Neural cell (in vitro differentiated cells): ENCODE results near the gene SLC9A7. TPM values are rescaled to one million over a fixed set of nuclear protein-coding genes. Genes with fewer than 3 reads are reported as not detected.
"Not testable (repeated sequence)": the region's sequence is repeated elsewhere in the genome, so short reads cannot be mapped to it uniquely, and the experiment has no call there.

Source experiments
- H2AFZ ChIP-seq: fragments of 200-600, 300-800 bp; sonication (generic), shearing (Covaris generic); 2 replicates; pipeline ENCODE4 v1.6.0; 2014; ENCODE audit warnings: low read depth, mild to moderate bottlenecking, antibody characterized with exemption, low read length, moderate library complexity
- H3F3A ChIP-seq: fragments of 200-600 bp; shearing (Covaris generic); 2 replicates; pipeline ENCODE4 v1.6.1; 2016; ENCODE audit warnings: mild to moderate bottlenecking, moderate library complexity, mixed read lengths, antibody characterized with exemption, low read length; ENCODE audit not compliant: insufficient read depth, poor library complexity, severe bottlenecking
- H3K27ac ChIP-seq: fragments of 200-600, 300-800 bp; sonication (generic), shearing (Covaris generic); 2 replicates; pipeline ENCODE4 v1.5.1; 2014; ENCODE audit warnings: mild to moderate bottlenecking, low read length, moderate library complexity
- H3K27me3 ChIP-seq: fragments of 300-800, 200-600 bp; sonication (generic), shearing (Covaris generic); 2 replicates; pipeline ENCODE4 v1.6.0; 2014; ENCODE audit warnings: mild to moderate bottlenecking, low read depth, low read length, moderate library complexity; ENCODE audit not compliant: insufficient read depth
- H3K36me3 ChIP-seq: fragments of 300-800, 200-600 bp; sonication (generic), shearing (Covaris generic); 2 replicates; pipeline ENCODE4 v1.5.1; 2014; ENCODE audit warnings: mild to moderate bottlenecking, antibody characterized with exemption, low read length, moderate library complexity; ENCODE audit not compliant: insufficient read depth
- H3K4me2 ChIP-seq: fragments of 300-800, 200-600 bp; sonication (generic), shearing (Covaris generic); 2 replicates; pipeline ENCODE4 v1.6.0; 2014; ENCODE audit warnings: mild to moderate bottlenecking, low read length
- H3K4me3 ChIP-seq: fragments of 300-800, 200-600 bp; sonication (generic), shearing (Covaris generic); 2 replicates; pipeline ENCODE4 v1.5.1; 2014; ENCODE audit warnings: mild to moderate bottlenecking, low read length, moderate library complexity
- H3K79me2 ChIP-seq: fragments of 200-600 bp; shearing (Covaris generic); replicated peaks from 2 replicates; pipeline ENCODE4 v1.6.0; 2014; ENCODE audit warnings: mild to moderate bottlenecking, low read length, moderate library complexity; ENCODE audit not compliant: insufficient read depth
- H3K9ac ChIP-seq: fragments of 300-800, 200-600 bp; sonication (generic), shearing (Covaris generic); 2 replicates; pipeline ENCODE4 v1.6.1; 2016; ENCODE audit warnings: mild to moderate bottlenecking, low read length, mixed read lengths
- H3K9me2 ChIP-seq: fragments of 200-600 bp; shearing (Covaris generic); 2 replicates; pipeline ENCODE4 v1.6.1; 2016; ENCODE audit warnings: mild to moderate bottlenecking, low read length, mixed read lengths; ENCODE audit not compliant: insufficient read depth
- H3K9me3 ChIP-seq: fragments of 200-600, 300-800 bp; sonication (generic), shearing (Covaris generic); 2 replicates; pipeline ENCODE4 v1.6.1; 2016; ENCODE audit warnings: mild to moderate bottlenecking, mixed run types, low read length, moderate library complexity, mixed read lengths
- H4K20me1 ChIP-seq: fragments of 200-600 bp; shearing (Covaris generic); 2 replicates; pipeline ENCODE4 v1.6.1; 2016; ENCODE audit warnings: mild to moderate bottlenecking, mixed run types; ENCODE audit not compliant: insufficient read depth
- CTCF ChIP-seq: fragments of 450-650 bp; IDR thresholded peaks from 2 replicates; pipeline ENCODE4 v1.5.1; 2014; ENCODE audit warnings: antibody characterized with exemption, mild to moderate bottlenecking, moderate library complexity; ENCODE audit not compliant: poor library complexity, severe bottlenecking
- EP300 ChIP-seq: fragments of 450-650 bp; conservative IDR thresholded peaks from 2 replicates; pipeline ENCODE4 v1.6.1; 2014; ENCODE audit warnings: antibody characterized with exemption, mild to moderate bottlenecking, moderate library complexity; ENCODE audit not compliant: poor library complexity, severe bottlenecking
- EZH2 ChIP-seq: fragments of 200-600, 300-800 bp; shearing (Covaris generic), sonication (generic); IDR thresholded peaks from 2 replicates; pipeline ENCODE4 v1.6.1; 2014; ENCODE audit warnings: antibody characterized with exemption, low read length, borderline replicate concordance, mild to moderate bottlenecking; ENCODE audit not compliant: insufficient read depth, poor library complexity, severe bottlenecking
- MXI1 ChIP-seq: fragments of 450-650 bp; conservative IDR thresholded peaks from 2 replicates; pipeline ENCODE4 v1.6.1; 2014; ENCODE audit warnings: antibody characterized with exemption, mild to moderate bottlenecking; ENCODE audit not compliant: poor library complexity, severe bottlenecking
- POLR2AphosphoS5 ChIP-seq: IDR thresholded peaks from 2 replicates; pipeline ENCODE4 v1.6.1; 2012
- RAD21 ChIP-seq: fragments of 450-650 bp; conservative IDR thresholded peaks from 2 replicates; pipeline ENCODE4 v1.6.1; 2014; ENCODE audit warnings: antibody characterized with exemption, mild to moderate bottlenecking, moderate library complexity
- REST ChIP-seq: IDR thresholded peaks from 2 replicates; pipeline ENCODE4 v1.6.1; 2012; ENCODE audit warnings: borderline replicate concordance
- SMC3 ChIP-seq: fragments of 450-650 bp; conservative IDR thresholded peaks from 2 replicates; pipeline ENCODE4 v1.6.1; 2014; ENCODE audit warnings: antibody characterized with exemption, mild to moderate bottlenecking, moderate library complexity; ENCODE audit not compliant: poor library complexity
- TAF1 ChIP-seq: IDR thresholded peaks from 2 replicates; pipeline ENCODE4 v1.6.1; 2012; ENCODE audit warnings: low read depth
- polyA plus RNA-seq: library from polyadenylated mRNA; depleted of rRNA; stranded (reverse); fragments of >200 nt; gene quantifications from 2 replicates; pipeline ENCODE4 v1.2.3, GENCODE V29; 2014

SLC9A7 gene
- polyA plus RNA-seq, 1 donor from 2014 or later: 12.1 TPM

DNA sequence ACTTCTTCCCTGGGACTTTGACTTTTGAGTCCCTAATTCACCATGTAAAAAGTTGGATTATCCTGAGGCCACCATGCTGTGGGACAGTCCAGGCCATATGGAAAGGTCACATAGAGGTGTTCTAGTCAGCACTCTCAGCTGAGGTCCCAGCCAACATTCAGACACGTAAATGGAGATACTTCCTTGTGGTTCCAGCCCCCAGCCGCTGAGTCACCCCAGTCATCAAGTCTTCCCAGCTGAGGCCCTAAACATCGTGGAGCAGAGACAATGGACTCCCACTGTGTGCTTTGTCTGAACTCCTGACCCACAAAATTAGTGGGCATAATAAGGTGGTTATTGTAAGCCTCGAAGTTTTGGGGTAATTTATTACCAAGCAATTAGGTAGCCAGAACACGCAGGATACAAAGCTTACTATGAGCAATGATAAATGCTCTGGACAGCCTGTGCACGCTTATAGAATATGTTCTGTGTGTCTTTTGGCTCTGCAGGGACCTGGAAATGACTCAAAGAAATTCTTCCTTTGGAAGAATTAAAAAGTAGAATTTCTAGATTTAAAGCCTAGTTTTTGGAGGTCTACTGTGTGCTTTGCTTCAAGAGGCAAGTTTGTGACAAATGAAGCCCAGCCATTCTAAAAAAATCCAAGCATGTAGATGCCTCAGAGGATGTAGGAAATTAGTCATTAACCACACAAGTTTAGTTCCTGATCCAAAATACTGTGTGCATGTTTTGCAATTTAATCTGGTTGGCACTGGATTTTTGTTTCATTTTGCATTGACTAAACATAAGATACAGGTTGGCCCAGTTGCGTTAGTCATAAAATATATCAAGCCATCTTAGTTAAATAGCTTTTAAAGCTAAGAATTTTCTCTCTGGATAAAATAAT is 33.2 kb upstream of the SLC9A7 start:
- no peak for TF ChIP-seq EZH2
- no peak for TF ChIP-seq POLR2AphosphoS5
- TF ChIP-seq EP300: no peak
- TF ChIP-seq CTCF: no peak
- TF ChIP-seq RAD21: no peak
- no peak for TF ChIP-seq SMC3
- no peak for TF ChIP-seq TAF1
- no peak for TF ChIP-seq REST
- TF ChIP-seq MXI1: no peak
- Histone ChIP-seq H3K9ac (no peak overlapping the region), H3F3A (no peaks in the 10 kb centered on the region), H3K9me2 (no peaks in the 10 kb centered on the region), H3K36me3 (no peaks in the 10 kb centered on the region), H4K20me1 (no peaks in the 10 kb centered on the region), H3K9me3 (no peaks in the 10 kb centered on the region), H2AFZ (no peak overlapping the region), H3K27me3 (no peaks in the 10 kb centered on the region), H3K27ac (no peak overlapping the region), H3K4me3 (no peak overlapping the region), H3K4me2 (no peak overlapping the region), H3K79me2 (no peaks in the 10 kb centered on the region)

DNA sequence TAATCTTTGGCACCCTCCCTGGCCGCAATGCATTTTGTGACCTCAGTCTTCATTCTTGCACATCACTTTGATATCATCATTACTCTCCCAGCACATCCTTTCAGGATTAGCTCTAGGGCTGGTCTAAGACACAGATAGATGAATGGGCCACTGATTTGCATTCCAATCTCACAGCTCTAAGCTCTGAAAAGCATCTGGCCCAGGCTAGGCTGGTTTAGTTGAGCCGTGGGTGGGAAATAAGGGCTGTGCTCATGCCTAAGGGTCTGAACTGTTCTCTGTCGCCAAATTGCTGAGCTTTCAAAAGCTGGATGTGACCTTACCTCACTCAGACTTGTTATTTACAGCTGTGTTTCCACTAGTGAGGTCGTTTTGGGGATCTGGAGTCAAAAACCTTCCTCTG is 30.0 kb upstream of the SLC9A7 start:
- no peaks in the 10 kb centered on the region for H3K9me3 ChIP-seq
- H3K4me2 ChIP-seq: no peak overlapping the region
- H3K27me3 ChIP-seq: no peaks in the 10 kb centered on the region
- H2AFZ ChIP-seq: no peak overlapping the region
- no peaks in the 10 kb centered on the region for H3K79me2 ChIP-seq
- TF ChIP-seq RAD21: no peak
- no peak for TF ChIP-seq REST
- TF ChIP-seq TAF1: no peak
- no peak for TF ChIP-seq EP300
- TF ChIP-seq MXI1: no peak
- no peak for TF ChIP-seq POLR2AphosphoS5
- no peak for TF ChIP-seq EZH2
- no peak for TF ChIP-seq SMC3
- TF ChIP-seq CTCF: no peak
- no peak overlapping the region for H3K27ac ChIP-seq
- H3F3A ChIP-seq: no peaks in the 10 kb centered on the region
- H3K9me2 ChIP-seq: no peaks in the 10 kb centered on the region
- H4K20me1 ChIP-seq: no peaks in the 10 kb centered on the region
- no peaks in the 10 kb centered on the region for H3K36me3 ChIP-seq
- no peak overlapping the region for H3K4me3 ChIP-seq
- no peak overlapping the region for H3K9ac ChIP-seq

- not testable (repeated sequence) for H3K9ac ChIP-seq, H3K4me3 ChIP-seq, H4K20me1 ChIP-seq, H3K36me3 ChIP-seq, H2AFZ ChIP-seq, H3K9me3 ChIP-seq, H3K9me2 ChIP-seq, H3K27me3 ChIP-seq, H3K27ac ChIP-seq, H3K4me2 ChIP-seq, H3F3A ChIP-seq, H3K79me2 ChIP-seq
These were observed 25.5 kb upstream of the SLC9A7 start for GRCh38 chrX:46784437-46784836.
